Measurements from ENCODE around the gene PTPRT. TPM values are rescaled to one million over a fixed set of nuclear protein-coding genes. Genes with fewer than 3 reads are reported as not detected.

Gene PTPRT
- total and polyA plus RNA-seq, 2 experiments from 2014 or later, result not detected

- no peaks in the 10 kb centered on the region for H4K20me1 ChIP-seq (replicated peaks; ENCODE audit: insufficient read depth)
- Mint-ChIP-seq H3K27ac (no peak overlapping the region), H3K9me3 (peaks cover 90% of the 10 kb centered on the region), H3K4me3 (no peak overlapping the region), H3K27me3 (ENCODE audit: insufficient read depth, low read depth, poor library complexity) (no peaks in the 10 kb centered on the region), H3K4me1 (no peaks in the 10 kb centered on the region), H3K36me3 (ENCODE audit: low read depth) (peaks cover 29% of the 10 kb centered on the region)
- no peaks in the 10 kb centered on the region for H3K27me3 ChIP-seq (ENCODE audit: insufficient read depth)
- no peak overlapping the region for H3K4me3 ChIP-seq
- H3K4me2 ChIP-seq, result no peak overlapping the region
- no peaks in the 10 kb centered on the region for H3F3A ChIP-seq (replicated peaks; ENCODE audit: low read depth)
- no peaks in the 10 kb centered on the region for H3K4me1 ChIP-seq (ENCODE audit: insufficient read depth)
- ATAC-seq (no peak), DNase-seq (ENCODE audit: low spot score) (no peak)
- H3K9me2 ChIP-seq (ENCODE audit: insufficient read depth), result no peaks in the 10 kb centered on the region
- H3K36me3 ChIP-seq (ENCODE audit: insufficient read depth), result peaks cover 38% of the 10 kb centered on the region
- H3K79me2 ChIP-seq (replicated peaks; ENCODE audit: insufficient read depth), result no peaks in the 10 kb centered on the region
- no peak for TF ChIP-seq STAT1 (IDR thresholded peaks at IDR 0.05; ENCODE audit: unreplicated experiment)
- no peak for TF ChIP-seq ZNF331 (CRISPR knock-in tag; IDR thresholded peaks at IDR 0.05; ENCODE audit: low read depth)
- no peak for TF ChIP-seq ZNF114 (CRISPR knock-in tag; IDR thresholded peaks at IDR 0.05)
- TF ChIP-seq CREB1 (CRISPR knock-in tag; IDR thresholded peaks at IDR 0.05; ENCODE audit: low read depth), result no peak
- TF ChIP-seq, protein P1, sequence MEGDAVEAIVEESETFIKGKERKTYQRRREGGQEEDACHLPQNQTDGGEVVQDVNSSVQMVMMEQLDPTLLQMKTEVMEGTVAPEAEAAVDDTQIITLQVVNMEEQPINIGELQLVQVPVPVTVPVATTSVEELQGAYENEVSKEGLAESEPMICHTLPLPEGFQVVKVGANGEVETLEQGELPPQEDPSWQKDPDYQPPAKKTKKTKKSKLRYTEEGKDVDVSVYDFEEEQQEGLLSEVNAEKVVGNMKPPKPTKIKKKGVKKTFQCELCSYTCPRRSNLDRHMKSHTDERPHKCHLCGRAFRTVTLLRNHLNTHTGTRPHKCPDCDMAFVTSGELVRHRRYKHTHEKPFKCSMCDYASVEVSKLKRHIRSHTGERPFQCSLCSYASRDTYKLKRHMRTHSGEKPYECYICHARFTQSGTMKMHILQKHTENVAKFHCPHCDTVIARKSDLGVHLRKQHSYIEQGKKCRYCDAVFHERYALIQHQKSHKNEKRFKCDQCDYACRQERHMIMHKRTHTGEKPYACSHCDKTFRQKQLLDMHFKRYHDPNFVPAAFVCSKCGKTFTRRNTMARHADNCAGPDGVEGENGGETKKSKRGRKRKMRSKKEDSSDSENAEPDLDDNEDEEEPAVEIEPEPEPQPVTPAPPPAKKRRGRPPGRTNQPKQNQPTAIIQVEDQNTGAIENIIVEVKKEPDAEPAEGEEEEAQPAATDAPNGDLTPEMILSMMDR (conservative IDR thresholded peaks at IDR 0.05; ENCODE audit: low read depth in 2 of 2), result no peak
- no peak for TF ChIP-seq ETS1 (IDR thresholded peaks at IDR 0.05)
- TF ChIP-seq, protein P2, sequence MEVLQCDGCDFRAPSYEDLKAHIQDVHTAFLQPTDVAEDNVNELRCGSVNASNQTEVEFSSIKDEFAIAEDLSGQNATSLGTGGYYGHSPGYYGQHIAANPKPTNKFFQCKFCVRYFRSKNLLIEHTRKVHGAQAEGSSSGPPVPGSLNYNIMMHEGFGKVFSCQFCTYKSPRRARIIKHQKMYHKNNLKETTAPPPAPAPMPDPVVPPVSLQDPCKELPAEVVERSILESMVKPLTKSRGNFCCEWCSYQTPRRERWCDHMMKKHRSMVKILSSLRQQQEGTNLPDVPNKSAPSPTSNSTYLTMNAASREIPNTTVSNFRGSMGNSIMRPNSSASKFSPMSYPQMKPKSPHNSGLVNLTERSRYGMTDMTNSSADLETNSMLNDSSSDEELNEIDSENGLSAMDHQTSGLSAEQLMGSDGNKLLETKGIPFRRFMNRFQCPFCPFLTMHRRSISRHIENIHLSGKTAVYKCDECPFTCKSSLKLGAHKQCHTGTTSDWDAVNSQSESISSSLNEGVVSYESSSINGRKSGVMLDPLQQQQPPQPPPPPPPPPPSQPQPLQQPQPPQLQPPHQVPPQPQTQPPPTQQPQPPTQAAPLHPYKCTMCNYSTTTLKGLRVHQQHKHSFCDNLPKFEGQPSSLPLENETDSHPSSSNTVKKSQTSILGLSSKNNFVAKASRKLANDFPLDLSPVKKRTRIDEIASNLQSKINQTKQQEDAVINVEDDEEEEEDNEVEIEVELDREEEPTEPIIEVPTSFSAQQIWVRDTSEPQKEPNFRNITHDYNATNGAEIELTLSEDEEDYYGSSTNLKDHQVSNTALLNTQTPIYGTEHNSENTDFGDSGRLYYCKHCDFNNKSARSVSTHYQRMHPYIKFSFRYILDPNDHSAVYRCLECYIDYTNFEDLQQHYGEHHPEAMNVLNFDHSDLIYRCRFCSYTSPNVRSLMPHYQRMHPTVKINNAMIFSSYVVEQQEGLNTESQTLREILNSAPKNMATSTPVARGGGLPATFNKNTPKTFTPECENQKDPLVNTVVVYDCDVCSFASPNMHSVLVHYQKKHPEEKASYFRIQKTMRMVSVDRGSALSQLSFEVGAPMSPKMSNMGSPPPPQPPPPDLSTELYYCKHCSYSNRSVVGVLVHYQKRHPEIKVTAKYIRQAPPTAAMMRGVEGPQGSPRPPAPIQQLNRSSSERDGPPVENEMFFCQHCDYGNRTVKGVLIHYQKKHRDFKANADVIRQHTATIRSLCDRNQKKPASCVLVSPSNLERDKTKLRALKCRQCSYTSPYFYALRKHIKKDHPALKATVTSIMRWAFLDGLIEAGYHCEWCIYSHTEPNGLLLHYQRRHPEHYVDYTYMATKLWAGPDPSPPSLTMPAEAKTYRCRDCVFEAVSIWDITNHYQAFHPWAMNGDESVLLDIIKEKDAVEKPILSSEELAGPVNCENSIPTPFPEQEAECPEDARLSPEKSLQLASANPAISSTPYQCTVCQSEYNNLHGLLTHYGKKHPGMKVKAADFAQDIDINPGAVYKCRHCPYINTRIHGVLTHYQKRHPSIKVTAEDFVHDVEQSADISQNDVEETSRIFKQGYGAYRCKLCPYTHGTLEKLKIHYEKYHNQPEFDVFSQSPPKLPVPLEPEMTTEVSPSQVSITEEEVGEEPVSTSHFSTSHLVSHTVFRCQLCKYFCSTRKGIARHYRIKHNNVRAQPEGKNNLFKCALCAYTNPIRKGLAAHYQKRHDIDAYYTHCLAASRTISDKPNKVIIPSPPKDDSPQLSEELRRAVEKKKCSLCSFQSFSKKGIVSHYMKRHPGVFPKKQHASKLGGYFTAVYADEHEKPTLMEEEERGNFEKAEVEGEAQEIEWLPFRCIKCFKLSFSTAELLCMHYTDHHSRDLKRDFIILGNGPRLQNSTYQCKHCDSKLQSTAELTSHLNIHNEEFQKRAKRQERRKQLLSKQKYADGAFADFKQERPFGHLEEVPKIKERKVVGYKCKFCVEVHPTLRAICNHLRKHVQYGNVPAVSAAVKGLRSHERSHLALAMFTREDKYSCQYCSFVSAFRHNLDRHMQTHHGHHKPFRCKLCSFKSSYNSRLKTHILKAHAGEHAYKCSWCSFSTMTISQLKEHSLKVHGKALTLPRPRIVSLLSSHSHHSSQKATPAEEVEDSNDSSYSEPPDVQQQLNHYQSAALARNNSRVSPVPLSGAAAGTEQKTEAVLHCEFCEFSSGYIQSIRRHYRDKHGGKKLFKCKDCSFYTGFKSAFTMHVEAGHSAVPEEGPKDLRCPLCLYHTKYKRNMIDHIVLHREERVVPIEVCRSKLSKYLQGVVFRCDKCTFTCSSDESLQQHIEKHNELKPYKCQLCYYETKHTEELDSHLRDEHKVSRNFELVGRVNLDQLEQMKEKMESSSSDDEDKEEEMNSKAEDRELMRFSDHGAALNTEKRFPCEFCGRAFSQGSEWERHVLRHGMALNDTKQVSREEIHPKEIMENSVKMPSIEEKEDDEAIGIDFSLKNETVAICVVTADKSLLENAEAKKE (CRISPR knock-in tag; IDR thresholded peaks at IDR 0.05), result no peak
- TF ChIP-seq, protein P3, sequence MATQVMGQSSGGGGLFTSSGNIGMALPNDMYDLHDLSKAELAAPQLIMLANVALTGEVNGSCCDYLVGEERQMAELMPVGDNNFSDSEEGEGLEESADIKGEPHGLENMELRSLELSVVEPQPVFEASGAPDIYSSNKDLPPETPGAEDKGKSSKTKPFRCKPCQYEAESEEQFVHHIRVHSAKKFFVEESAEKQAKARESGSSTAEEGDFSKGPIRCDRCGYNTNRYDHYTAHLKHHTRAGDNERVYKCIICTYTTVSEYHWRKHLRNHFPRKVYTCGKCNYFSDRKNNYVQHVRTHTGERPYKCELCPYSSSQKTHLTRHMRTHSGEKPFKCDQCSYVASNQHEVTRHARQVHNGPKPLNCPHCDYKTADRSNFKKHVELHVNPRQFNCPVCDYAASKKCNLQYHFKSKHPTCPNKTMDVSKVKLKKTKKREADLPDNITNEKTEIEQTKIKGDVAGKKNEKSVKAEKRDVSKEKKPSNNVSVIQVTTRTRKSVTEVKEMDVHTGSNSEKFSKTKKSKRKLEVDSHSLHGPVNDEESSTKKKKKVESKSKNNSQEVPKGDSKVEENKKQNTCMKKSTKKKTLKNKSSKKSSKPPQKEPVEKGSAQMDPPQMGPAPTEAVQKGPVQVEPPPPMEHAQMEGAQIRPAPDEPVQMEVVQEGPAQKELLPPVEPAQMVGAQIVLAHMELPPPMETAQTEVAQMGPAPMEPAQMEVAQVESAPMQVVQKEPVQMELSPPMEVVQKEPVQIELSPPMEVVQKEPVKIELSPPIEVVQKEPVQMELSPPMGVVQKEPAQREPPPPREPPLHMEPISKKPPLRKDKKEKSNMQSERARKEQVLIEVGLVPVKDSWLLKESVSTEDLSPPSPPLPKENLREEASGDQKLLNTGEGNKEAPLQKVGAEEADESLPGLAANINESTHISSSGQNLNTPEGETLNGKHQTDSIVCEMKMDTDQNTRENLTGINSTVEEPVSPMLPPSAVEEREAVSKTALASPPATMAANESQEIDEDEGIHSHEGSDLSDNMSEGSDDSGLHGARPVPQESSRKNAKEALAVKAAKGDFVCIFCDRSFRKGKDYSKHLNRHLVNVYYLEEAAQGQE (IDR thresholded peaks at IDR 0.05; ENCODE audit: unreplicated experiment), result no peak
- TF ChIP-seq JUNB (IDR thresholded peaks at IDR 0.05; ENCODE audit: unreplicated experiment), result no peak
- no peak for TF ChIP-seq NANOG (IDR thresholded peaks at IDR 0.05; ENCODE audit: borderline replicate concordance)
- TF ChIP-seq POLR2AphosphoS5 (IDR thresholded peaks at IDR 0.05; ENCODE audit: low read depth), result no peak
- TF ChIP-seq EZH2 (IDR thresholded peaks at IDR 0.05; ENCODE audit: low read depth, unreplicated experiment), result no peak
- no peak for TF ChIP-seq EZH2phosphoT487 (IDR thresholded peaks at IDR 0.05; ENCODE audit: unreplicated experiment)
- no peak overlapping the region for H2AFZ ChIP-seq
- no peak overlapping the region for H3K27ac ChIP-seq (ENCODE audit: low read depth)
Observed at GRCh38 chr20:42524058-42524457, 665.6 kb downstream of the PTPRT start.
